Stimulated activated CD4-positive, alpha-beta T cell treated with anti-CD3 and anti-CD28 coated beads, Interleukin-2, amount 100 ng/mL, for 48 hours (primary cell): Measurements from ENCODE around the gene GDPD5.
A peak's percentile ranks its signal among the peaks of the same experiment; 100 is the strongest.

Experiments used
- DNase-seq, 2 donors: peaks; one replicate each; pipeline ENCODE4 v3.0.0-alpha.2; 2020

GDPD5 gene

GRCh38 chr11:75510004-75510722 is 15.6 kb downstream of the GDPD5 start:
- DNase-seq = no peak

DNA sequence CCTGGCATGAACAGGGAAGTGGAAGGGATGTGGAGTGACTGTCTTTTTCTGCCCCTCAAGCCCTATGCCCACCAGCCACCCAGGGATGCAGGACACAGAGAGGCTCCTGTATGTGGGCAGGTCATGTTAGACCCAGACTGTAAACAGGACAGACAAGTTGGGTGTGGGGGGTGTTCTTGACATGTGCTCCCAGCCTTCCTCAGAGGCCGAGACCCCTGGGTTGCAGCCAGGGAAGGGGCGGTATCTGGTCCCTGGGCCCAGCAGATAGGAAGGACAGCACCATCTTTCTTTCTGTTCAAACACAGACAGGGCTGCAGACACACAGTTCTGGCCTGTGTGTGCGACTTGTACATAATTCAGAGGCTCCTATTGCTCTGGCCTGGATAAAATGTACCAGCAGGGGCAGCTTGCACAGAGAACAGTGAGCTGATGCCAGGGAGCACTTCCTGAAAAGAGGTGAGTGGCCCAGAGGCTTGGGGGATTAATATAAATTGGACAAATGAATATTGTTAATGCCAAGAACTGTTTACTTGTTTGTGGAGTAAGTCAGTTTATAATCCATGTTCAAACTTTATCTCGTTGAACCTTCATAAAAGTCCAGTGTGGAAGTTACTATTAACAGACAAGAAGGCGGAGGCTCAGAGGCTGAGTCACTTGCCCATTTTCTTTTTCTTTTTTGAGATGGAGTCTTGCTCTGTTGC is 16.6 kb downstream of the GDPD5 start:
- no peak for DNase-seq

DNA sequence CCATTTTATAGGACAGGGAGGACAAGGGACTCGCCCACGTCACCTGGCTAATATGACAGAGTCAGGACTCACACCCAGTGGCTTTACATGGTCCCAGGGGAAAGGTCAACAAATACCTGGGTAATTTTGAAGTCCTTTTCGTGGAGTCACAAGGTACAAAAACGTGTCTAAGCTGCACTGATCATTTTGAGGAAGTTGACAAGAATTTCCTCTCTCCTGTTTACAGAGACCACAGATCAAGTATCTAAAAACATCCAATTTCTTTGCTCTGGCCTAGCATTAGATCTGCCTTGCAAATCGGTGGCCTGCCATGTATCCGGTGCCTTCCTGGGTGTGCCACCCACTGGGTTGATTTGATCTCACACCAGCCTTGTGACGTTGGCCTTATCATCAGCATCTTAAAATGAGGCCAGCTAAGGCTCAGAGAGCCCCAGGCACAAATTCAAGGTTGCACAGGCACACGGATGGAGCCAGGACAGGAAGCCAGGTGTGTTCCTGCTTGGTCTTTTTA is 17.6 kb downstream of the GDPD5 start:
- no peak for DNase-seq

DNA sequence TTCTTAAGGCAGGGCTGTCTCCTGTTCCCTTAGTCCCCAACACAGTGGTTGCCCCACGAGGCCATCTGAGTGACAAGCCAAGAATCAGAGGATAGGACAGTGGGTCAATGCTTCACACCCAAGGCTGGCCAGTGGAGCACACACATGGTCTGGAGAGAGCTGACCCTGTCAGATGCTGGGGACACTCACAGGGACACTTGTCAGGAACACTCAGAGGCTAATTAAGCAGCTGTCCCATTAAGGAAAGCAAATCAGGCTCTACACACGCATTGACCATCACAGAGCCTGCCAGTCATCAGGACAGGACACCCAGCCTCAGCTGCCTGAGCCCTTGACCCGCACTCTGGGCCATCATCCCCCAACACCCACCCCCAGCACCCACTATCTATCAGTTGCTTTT is 18.2 kb downstream of the GDPD5 start:
- DNase-seq = no peak

DNA sequence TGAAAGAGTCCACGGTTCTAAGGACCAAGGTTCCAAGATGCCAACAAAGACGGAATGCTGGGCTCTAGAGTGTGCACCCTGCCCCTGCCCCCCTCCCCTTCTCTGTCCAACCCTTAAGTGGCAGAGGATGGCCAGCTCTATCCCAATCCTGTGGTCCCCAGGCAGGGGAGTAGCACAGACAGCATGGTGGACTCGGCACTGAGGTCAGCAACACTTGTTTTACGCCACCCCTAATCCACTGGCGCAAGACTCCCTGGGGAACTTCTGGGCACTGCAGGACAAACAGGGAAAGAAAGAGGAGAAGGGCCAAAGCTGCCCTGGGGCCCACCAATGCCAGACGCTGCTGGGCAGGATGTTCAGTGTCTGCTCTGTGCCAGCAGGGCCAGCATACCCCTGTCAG is 18.9 kb downstream of the GDPD5 start:
- DNase-seq = no peak

DNA sequence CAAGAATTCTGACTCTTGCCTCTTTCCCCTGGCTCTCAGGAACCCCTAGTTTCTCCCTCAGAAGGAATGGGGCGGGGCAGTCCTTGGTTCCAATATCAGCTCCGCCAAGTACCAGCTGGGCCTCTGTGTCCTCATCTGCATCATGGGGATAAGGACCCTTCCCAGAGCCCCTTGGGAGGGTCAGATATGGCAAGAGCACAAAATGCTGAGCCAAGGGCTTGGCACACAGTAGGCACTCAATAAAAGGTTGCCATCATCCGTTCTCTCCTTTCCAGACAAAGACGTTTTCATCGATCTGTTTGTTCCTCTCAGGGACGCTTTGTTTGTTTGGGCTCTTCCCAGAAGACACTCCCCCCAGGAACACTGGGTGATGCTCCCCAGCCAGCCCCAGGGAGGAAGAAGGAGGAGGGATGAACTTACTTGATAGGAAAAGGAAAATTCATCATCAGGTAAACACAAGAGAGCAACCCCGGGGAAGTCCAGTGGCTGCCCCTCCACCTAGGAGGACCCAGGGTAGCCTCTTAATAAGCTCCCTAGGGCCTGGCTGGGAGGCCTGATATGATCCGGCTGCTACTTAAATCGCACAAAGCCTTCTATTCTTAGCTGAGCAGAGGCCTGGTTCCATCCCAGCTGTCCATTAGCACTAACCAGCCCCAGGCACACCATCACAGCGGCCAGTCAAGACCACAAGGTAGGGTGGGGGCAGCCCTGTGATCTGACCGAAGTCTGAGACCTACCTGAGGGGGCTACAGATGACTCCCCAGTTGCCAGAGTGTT is 19.6 kb downstream of the GDPD5 start:
- DNase-seq = no peak

DNA sequence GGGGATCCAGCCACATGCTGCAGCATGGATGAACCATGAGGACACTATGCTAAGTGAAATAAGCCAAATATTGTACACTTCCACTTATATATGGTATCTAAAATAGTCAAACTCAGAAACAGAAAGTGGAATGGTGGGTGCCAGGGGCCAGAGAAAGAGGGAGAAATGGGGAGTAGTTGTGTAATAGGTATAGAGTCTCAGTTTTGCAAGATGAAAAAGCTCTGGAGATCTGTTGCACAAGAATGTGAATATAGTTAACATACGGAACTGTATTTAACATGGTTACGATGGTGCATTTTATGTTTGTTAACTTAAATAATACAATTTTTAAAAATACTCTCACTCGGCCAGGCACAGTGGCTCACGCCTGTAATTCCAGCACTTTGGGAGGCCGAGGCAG is 21.2 kb downstream of the GDPD5 start:
- DNase-seq = no peak

- no peak for DNase-seq
Observed at GRCh38 chr11:75503531-75504099, 22.1 kb downstream of the GDPD5 start.

DNA sequence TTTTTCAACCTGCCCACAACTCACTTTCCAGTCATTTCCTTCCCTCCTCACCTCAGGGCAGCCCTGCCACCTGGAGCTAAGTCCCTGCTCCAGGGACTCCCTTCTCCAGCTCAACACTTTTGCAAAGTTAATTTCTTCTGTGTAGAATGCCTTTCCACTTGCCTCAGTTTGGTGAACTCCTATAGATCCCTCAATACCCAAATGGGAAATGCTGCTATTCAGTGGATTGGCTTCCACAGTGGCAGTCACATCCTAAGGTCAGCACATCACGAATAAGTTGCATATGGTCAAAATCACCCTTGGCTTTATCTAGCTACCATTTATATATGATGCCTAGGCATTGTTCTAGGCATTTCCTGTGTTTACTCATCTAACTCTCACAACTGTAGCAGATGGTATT is 23.6 kb downstream of the GDPD5 start:
- DNase-seq = no peak

- no peak for DNase-seq
Observed at GRCh38 chr11:75500742-75501141, 25.0 kb downstream of the GDPD5 start.

DNA sequence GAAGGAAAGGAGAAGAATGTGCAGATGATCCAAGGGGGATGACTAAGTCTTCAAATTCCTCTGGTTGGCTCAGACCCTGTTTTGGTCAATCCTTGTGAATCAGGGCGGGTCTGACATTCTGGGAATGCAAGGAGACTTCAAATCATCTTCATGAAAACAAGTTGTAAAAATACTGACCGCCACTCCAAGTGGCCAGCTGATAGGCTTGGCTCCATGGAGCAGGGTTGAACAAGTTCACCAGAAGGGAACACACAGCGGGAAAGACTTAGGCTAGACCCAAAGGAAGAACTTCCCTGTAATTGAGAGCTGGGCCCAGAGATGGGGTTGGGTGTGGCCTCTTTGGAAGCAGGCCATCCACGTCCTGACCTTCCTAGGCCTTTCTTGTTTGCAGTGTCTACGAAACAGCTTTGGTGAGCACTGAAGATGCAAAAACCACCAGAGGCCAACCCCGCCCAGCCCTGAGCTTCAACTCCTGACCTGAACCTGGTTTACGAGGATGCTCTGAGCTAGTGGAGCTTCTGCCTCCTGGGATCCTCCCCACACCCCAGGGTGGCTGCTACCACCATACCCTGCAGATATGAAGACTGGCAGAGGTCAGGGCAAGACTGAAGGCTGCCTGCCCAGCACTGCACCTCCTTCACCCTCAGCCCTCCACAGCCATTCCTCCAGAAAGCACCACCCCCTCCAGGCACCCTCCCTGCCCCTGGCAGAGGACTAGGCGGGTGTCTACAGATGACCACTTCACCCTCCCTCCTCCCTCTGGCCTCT is 26.1 kb downstream of the GDPD5 start:
- no peak for DNase-seq

DNA sequence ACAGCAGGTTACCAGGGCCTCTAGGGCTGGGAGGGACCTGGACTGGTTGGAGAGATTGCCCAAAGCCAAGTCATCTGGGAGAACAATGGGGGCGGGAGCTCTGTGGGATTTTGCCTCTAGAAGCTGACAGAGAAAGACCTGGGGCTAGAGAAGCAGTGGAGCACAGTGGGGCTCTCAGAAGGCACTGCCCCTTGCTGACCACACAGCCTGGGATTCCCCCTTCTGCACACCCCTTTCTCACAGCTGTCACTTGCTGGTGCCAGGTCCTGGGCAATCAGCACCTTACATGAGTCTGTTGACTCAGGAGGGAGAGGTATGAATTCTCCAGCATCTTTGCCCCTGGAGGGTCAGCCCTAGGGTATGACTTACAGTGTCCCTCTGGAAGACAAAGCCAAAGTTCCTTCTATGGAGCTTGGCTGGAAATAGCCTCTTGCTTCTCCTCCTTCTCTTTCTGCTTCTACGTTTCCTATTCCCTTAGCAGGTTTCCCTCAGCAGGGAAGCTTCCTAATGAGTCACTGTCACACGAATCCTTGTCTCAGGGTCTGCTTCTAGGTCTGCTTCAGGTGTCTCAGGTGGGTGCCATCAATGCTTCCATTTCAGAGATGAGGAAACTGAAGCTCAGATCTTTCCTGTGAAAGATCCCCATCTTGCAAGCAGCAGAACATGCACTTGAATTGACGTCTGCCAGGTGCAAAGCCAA is 27.0 kb downstream of the GDPD5 start:
- DNase-seq = no peak

DNA sequence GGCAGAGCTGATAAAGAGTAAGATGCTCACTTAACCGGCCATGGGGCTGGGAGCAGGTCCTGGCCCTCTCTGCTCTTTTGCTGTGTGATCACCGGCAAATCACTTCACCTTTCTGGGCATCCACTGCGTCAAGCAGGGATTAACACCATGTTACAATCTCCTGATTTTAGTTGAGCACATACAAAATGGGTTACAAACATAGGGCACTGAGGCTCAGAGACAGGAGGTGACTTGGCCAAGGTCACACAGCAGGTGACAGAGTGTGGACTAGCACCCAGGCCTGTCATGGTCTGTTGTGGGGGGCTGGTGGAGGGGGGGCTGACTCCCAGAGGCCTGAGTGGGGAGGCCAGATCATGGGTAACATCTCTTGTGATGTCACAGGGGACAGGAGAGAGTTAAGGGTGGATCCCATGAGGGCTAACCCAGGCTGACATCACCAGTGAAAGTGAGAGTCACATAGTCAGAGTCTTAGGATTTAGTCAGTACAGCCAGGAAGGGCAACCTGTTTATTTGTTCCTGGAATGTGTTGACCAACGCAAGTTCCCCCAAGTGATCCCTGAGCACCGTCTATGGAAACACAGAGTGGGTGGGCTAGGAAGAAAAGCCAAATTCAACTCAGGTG is 27.8 kb downstream of the GDPD5 start:
- DNase-seq = no peak

GRCh38 chr11:75496305-75496752 is 29.4 kb downstream of the GDPD5 start:
- DNase-seq = no peak

GRCh38 chr11:75495749-75496304 is 29.9 kb downstream of the GDPD5 start:
- no peak for DNase-seq

GRCh38 chr11:75493626-75494025 is 32.1 kb downstream of the GDPD5 start:
- DNase-seq = no peak

GRCh38 chr11:75492181-75492820 is 33.4 kb downstream of the GDPD5 start:
- peak; percentile 31 to 48 for DNase-seq

DNA sequence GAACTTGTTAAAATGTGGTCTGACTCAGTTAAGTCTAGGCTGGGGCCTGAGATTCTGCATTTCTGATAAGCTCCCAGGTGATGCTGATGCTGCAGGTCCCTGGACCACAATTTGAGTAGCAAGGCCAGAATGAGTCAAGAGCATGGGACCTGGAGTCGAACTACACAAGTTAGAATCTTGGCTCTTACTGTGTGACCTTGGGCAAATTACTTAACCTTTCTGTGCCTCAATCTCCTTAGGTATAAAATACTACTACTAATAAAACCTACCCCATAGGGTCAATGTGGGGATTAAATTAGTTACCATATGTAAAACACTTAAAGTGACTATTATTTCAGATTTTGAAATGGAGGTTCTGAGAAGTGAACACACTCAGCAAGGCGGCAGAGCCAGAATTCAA is 34.3 kb downstream of the GDPD5 start:
- DNase-seq = no peak

DNA sequence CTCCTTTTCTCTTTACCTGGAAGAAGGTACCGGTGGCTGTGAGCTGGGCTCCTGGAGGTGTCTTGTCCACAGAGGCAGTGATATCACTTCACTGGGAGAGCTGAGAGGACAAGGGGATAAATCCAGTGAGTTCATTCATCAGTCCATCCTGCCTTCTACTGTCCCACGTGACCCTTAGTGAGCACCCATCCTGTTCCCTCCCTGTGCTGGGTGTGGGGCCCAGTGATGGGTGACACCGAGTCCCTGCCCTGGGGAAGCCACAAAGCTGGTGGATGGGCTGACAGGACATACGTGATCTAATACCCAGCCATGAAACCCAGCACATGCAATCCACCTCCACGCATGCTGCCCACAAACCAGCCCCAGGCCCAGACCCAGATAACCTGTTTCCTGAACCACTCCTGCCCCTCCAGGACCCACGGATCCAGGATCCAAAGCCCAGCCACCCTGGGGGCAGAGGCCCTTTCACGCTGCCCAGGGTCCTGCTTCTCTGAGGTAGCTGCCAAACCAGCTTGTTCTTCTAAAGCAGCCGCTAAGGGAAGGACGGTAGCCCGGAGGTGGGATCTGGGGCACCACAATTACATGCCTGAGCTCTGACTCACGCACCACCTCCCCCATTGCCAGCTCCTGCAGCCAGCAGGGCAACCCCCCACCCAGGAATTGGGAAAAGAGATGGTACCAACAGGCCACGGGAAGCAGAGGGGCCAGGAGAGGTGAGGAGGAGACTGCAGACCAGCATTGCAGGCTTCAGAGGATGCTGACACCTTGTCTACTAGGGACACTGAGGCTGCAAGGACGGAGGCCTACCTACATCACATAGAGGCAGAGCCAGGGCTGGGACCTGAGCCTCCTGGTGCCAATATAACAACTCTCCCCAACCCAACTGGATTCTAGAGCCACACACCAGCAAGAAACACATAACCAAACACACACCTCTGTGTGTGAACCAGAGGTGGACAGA is 35.2 kb downstream of the GDPD5 start:
- no peak for DNase-seq
